IPS-11a (cell line): Measurements from ENCODE around the gene CAMK2B.
A peak's percentile ranks its signal among the peaks of the same experiment; 100 is the strongest.

Experiments used
- H3K4me3 ChIP-seq: one replicate; pipeline ENCODE4 v1.5.1; 2013; ENCODE audit warnings: low read depth, low read length, control low read depth

The CAMK2B gene

DNA sequence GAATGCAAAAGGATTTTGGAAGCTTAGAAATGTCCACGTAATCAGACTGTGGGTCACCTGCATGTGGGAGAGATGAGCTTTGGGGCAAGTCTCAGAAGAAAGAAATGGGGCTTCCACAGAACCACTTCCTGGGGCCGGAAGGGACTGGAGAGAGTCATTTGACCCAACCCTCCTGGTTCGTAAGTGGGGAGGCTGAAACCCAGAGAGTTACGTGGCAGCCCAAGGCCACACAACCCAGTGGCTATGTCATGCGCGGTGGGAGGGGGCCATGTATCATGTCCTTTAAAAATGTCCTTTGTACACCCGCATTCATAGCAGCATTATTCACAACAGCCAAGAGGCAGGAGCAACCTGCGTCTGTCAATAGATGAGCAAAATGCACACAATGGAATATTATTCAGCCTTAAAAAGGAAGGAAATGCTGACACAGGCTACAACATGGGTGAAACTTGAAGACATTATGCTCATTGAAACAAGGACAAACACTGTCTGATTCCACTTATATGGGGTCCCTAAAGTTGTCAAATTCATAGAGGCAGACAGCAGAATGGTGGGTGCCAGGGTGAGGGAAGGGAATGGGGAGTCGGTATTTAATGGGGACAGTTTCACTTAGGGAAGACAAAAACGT lies 15.1 kb downstream of the CAMK2B start:
- peak overlapping the region; percentile 30 for H3K4me3 ChIP-seq

DNA sequence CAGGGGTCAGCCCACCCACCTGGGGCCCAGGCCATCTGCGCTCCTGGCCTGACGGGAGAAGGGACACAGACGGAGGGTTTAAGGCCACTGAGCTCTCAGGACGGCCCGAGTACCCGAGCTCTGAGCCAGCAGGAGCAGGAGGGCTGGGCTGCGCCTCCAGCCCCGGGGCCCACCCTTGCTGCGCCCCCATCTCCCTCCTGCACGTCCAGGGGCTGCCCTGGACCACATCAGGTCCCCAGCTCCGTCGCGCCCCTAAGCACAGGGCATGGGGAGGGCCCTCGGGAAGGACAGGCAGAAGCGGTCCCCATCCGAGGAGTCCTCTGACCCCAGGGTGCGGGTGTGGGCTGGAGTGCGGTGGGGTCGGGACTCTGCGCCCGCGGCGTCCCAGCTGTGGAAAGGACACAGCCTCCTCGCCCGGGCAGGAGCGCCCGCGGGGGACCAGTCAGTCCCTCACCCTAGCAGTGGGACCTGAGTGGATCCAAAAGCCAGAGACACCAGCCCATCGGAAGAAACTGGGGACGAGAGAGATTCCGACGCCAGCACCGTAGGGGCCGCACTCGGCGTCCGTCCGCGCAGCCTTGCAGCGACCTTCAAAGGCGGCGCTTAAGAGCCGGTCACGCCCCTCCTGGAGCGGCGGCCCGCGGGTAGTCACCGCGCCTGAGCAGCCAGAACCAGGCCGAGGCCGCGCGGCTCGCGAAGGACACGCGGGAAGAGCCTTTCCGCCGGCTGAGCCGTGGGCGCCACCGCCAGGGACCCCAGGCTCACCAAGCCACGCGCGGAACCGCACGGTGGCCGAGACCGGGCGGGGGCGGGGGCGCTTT lies 15.9 kb downstream of the CAMK2B start:
- H3K4me3 ChIP-seq = peak overlapping the region; percentile 30

DNA sequence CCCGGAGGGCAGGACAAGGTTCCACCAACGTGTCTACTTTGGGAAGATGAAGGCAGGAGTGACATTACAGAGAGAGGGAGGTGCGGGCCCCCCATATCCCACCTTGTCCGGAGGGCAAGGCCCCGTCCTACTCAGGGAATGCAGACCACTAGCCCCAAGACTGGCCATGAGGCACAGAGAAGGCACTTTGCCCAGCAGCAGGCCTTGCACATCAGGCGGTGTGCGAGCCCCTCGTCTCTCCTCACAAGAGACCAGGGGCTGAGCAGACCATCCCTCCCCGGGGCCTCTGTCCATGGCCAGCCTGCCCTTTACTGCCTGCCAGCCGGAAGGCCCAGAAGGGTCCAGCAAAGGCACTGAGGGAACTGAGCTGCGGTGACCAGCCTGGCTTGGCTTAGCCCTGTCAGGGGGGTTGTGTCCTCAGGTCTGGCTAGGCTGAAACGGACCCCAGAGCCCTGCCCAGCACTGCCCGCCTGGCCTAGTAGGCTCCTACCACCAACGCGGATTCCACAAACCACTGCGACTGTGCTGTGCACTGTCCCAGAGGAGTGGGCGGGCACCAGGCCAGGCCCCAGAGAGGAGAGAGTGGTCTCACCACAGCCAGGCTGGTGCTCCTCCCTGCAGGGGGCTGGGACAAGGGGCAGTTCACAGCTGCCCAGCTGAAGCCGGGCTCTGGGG lies 16.7 kb downstream of the CAMK2B start:
- H3K4me3 ChIP-seq = no peak overlapping the region

DNA sequence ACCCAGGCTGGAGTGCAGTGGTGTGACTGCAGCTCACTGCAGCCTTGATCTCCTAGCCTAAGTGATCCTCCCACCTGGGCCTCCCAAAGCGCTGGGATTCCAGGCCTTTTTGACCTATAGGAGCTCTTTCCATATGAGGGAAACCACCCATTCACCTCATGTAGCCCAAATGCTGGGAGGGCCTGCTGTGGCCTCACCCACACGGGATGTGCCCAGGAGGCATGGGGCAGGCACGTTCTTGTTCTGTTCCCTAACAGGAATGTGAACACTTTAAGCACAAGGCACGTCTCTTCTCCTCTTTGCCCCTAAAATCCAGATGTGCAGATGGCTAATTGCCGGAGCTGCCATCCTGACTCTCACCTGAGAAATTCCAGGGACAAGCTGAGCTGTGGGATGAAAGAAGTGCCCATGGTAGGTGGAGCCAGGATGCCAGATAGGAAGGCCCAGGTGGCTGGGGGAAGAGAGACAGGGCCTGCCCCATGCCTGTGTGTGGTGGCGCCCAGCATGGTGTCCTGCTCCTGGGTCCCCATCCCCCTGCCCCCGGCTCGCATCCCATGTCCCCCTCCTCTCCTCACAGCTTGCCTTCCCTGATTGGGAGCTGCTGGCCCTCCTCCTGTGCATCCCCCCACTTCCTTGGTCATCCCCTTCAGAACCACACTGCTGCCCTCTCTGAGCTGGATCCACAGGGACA lies 17.3 kb downstream of the CAMK2B start:
- no peak overlapping the region for H3K4me3 ChIP-seq

DNA sequence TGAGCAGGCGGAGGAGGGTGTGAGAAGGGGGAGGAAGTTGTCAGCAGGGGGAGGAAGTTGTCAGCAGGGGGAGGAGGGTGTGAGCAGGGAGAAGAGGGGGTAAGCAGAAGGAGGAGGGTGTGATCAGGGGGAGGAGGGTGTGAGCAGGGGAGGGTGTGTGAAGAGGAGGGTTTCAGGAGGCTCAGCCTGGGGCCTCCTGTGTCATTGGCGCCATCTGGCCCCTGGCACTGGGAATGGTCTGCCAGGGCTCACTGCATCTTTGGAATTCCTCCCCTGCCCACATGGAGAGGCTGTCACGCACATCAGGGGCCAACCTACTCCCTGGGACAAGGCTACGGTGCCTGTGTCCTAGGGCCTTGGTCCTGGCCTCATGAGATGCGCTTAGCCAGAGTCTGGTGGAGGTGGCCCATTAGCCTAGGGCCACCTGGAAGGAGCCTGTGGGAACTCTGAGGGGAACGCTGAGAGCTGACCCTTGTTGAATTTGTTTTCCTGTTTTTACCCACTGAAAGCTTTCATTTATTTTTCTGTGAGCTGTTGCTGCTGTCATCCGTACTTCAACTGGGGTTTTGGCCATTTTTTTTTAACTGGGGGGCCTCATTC lies 18.0 kb downstream of the CAMK2B start:
- H3K4me3 ChIP-seq = no peak overlapping the region

DNA sequence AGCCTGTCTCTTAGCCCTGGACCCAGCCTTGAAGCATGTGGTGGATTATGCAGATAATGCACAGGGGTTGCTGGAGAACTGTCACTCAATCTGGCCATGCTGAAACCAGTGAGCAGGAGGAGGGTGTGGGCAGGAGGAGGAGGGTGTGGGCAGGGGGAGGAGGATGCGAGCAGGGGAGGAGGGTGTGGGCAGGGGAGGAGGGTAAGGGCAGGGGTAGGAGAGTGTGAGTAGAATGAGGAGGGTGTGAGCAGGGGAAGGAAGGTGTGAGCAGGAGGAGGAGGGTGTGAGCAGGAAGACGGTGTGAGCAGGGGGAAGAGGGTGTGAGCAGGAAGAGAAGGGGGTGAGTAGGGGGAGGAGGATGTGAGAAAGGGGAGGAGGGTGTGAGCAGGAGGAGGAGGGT lies 18.8 kb downstream of the CAMK2B start:
- no peak overlapping the region for H3K4me3 ChIP-seq

DNA sequence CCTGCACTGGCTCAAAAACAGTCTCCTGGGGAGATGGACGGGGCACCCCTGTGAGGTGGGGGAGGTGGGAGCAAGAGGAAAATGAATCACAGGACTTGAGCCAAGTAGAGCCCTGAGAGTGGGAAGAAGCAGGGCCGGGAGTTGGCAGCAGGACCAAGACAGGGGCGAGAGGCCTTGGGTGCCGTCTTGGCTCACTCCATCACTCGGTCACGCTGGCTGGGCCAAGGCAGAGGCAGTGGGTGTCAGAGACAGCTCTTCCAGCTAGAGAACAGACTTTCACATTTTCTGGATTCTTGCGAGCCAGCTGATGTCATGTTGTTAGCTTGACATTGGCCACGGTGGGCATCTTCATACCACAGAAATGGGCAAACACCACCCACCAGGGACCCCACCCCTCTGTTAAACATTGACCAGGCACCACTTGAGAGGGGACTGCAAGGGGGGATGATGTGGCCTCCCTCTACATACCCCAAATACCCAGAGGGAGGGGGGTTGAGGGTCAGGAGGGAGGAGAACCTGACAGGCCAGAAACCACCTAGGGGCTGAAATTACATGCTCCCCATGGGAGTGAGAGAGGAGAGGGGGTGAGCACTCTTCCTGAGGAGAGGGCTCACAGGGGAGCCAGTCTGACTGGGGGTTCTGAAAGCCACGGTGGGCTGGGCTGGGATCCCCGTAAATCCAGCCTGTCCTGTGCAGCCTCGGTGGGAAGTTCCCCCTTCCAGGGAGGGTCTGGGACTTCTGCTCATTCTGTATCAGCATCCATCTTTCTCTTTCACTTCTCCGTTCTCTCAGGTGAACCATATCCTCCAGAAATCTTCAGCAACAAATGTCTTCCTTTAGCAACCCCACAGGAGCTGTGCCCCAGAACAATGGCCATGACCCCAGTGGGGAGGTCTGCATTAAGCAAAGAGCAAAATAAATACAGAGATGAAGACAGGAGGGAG lies 19.6 kb downstream of the CAMK2B start:
- H3K4me3 ChIP-seq = no peak overlapping the region

DNA sequence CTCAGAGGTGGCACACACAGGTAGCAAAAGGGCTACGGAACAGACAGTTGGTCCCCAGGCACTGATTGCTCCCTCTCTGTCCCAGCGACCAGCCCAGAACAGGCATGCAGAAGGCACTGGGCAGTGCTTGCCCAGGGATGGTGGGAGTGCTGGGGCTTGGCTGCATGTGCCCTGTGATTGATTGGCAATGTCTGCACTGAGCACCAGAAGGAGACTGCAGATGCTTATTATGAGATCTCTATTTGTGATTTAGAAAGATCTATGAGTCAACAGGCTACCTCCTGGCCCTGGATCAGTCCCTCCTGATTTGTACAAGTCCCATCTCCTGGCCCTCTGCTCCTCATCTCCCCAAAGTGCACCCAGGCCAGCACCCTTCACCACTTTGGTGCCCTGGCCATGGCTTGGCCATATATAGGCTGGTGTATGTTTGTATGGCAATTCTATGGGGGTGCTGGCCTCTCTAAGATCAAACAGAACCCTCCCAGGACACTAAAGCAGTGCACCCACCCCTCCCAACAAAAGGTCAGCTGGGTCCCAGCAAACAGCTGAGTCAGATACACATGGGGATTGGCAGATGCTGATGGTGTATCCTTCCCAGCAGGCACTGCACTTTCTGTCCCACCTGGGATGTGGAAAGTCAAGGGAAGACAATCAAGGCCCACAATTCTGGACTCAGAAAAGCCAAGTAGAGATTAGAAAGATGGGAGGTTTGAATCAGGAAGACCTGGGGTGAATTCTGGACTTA lies 30.9 kb downstream of the CAMK2B start:
- H3K4me3 ChIP-seq = no peak overlapping the region

DNA sequence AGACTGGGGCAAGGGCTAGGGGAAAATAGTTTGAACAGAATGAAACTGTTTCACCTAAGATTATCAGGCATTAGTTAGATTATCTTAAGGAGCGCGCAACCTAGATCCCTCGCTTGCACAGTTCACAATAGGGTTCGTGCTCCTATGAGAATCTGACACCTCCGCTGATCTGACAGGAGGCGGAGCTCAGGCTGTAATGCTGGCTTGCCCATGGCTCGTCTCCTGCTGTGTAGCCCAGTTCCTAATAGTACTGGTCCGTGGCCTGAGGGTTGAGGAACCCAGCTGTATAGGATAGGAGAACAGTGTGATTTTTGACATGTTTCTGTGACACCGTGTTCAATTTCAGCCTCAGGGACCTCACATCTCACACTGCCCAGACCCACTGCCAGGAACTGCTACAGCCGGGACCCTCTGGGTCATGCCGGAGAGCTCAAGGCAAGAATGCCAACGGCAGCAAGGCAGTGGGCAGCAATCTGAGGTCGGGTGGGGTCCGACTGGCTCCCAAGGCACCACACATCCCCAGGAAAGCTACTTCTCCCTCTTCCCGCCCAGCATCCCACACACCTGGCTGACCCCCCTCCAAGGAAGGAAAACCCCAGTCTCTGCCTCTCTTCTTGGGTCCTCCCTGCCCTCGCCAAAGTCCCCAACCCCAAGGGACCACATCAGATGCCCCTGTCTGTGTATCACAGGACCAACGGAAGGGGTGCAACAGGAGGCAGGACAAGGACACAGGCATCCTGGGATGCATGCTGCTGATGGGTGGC lies 31.7 kb downstream of the CAMK2B start:
- H3K4me3 ChIP-seq = no peak overlapping the region

DNA sequence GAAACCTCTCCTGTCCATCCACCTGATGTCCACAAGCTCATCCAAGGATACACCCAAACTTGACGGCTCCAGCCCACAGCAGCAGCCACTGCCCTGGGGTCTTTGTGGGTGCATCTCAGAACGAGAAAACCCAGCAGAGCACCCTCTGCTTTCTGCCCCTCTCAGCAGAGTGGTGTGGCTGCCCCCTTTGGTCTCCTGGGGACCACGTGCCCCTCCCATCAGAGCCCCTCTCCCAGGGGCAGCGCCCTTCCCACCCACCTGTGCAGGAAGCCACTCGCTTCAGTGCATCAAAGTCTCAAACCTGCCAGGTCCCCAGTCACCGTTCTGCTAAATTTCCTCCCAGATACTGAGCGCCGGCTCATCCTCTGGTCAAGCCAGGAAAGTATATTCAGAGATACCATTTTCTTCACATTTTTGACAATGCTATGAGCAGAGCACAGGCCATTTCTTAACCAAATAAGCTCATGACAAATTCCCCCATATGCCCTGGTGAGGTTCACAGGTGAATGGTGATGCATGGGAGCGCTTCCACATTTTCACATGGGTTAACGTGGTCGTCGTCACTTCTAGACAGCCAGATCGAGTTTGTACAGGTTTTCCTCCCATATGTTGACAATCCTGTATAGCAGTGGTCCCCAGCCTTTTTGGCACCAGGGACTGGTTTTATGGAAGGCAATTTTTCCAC lies 32.4 kb downstream of the CAMK2B start:
- no peak overlapping the region for H3K4me3 ChIP-seq

DNA sequence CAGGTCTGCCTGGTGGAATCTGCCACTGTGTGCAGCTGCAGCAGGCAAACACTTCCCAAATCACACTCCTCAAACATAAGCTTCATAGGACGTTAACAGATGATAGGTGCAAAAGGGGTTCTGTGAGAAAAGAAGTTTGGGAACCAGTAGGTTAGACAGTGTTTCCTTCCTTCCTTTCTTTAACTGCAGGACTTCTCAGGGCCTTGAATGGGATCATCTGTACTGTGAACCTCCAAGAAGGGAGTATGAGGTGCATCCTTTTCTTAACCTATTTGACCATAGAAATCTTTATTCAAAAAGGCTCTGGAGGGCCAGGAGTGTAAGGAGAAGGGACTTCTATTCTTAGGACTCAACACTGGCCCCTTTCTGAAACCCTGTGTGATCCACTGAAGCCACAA lies 33.0 kb downstream of the CAMK2B start:
- no peak overlapping the region for H3K4me3 ChIP-seq

DNA sequence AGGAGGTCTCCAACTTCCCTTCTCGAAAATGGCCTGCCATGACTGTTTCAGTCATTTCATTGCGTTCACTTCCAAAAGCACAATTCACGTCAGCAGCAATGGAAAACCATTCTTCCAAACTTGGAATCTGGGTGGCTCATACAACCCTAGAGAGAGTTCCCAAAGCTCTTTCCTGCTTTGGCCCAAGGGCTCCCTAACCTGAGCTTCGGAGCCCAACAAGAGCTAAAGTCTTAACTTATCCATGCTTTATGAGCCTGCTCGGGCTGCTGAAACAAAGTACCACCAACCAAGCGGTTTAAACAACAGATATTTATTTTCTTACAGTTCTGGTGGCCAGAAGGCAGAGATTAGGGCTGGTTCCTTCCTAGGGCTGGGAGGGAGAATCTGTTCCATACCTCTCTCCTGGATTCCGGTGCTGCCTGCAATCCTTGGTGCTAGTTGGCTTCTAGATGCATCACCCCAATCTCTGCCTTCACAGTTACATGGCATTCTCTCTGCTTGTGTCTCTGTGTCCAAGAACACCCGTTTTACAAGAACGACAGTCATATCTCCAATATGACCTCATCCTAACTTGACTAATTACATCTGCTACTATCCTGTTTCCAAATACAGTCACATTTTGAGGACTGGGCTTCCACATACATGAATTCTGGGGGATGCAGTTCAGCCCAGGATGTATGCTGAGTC lies 33.5 kb downstream of the CAMK2B start:
- H3K4me3 ChIP-seq = no peak overlapping the region

DNA sequence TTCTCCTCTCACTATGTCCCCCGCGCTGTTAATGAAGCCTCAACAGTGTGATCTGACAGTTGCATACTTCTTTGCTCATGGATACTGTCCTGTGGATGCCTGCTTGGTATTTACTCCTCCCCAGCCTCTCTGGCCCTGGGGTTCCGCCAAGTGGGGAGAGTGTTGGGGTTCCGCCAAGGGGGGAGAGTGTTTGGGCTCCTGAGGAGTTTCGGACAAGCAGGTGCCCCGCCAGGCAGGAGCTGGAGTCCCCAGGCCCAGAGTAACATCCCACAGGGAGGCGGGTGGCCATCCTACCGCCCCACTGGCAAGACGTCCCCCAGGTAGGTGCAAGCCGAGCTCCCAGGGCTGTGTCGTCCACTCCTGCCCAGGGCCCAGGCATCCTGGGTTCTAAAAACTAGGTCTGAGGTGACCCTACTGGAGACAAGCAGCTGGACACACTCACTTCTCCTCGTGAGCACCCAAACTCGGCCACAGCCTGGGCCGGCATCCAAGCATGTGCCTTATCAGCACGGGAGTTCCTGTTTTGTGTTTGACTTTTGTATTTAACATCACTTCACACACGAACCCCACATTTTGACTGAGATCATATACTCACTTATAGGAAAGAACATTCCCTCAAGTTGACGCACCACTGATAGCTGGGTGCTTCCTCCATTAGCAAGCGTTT lies 34.2 kb downstream of the CAMK2B start:
- H3K4me3 ChIP-seq = no peak overlapping the region

DNA sequence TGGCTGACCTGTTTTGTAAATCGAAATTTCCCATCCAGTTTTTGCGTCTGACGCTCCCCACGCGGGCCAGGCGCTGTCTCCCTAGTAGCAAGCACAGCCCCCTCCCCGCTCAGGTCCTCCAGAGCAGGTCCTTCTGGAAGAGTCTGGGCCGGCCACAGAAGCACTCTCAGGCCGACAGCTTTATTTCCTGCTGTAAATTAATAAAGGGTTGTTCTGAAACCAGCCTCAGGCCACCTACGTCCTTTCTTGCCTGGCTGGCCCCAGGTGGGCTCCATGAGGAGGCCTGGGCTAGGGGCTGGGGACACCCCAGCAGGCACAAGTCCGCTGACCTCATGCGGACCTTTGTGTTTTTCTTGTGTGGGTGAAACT lies 35.2 kb downstream of the CAMK2B start:
- H3K4me3 ChIP-seq = no peak overlapping the region

DNA sequence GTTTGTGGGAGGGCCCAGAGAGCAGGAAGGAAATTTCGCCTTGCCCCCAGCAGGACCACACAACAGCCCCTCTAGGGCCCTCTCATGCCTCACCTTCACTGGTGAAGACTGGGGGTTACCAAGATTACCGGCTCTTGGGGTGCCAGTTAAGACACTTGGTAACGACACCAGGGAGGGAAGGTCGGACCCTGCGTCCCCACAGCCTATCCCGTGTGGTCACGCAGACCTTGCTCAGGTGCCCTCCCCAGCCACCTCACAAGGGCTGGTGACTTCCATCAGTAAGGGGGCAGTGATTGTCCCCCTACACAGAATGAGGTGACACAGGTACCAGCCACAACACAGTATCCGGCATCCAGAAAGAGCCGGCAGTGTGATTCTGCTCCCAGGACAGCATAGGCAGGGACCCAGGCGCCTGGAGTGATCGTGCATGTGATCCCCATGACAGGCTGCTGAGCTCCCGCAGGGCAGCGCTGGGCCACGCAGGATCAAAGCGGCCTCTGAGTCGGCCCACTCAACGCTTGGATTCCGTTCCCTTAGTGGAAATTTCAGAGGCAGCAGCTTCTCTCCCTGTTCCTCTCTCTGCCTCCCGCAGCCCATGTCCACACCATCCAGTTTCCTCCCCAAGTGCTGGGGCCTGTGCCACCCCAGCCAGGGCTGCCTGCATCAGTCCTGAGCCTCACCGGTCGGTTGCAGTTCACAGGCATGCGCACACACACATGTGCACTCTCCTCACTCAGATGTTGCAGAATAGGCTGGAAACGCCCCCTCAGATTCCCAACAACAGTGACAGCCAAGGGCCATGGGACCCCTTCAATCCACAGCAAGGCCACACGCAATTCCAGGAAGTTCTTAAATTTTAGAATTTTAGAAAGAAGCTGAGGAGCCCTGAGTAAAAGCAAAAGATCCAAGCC lies 35.8 kb downstream of the CAMK2B start:
- no peak overlapping the region for H3K4me3 ChIP-seq

DNA sequence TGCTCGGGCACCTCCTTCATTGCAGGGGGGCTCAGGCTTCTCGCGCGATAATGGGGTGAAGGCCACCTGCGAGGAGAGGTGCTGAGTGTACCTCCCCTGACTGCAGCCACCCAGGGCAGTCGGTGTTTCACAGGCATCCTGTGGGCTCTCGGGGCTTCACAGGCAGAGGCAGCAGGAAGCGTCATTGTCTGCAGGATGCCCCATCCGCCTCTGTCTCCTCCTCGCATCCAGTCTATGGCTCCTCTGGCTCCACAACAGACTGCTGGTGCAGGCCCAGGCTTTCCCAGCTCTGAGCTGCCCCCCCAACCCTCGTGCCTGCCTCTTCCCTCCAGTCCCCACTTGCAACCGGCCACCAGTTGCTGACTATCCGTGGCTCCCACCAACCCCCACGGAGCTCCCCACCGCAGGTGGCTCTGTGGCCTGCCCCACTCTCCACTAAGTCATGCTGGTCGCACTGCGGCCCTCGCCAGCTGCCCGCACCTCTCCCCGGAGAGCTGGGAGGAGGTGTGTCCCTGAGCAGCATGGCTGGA lies 36.5 kb downstream of the CAMK2B start:
- H3K4me3 ChIP-seq = no peak overlapping the region
